HepG2 (cell line): ENCODE measurements around the gene SF3B6. TPM values are rescaled to one million over a fixed set of nuclear protein-coding genes. Genes with fewer than 3 reads are reported as not detected.
A peak's percentile ranks its signal among the peaks of the same experiment; 100 is the strongest.

Experiments
- ATAC-seq: fragments of 200-7000 bp; cut with Tn5 transposase; 3 replicates; pipeline ENCODE4 v1.9.1; 2020; ENCODE audit warnings: mild to moderate bottlenecking, moderate library complexity
- BruUV-seq: library from RNA; stranded (reverse); fragments of 400-500 nt; replicated peaks from 2 replicates; lab custom pipeline; 2021; lab: Mats Ljungman, UMichigan
- CTCF ChIA-PET: fragments of 300-600 bp; formaldehyde crosslinking; extraction: SDS; loops from one replicate; lab custom pipeline; 2021; ENCODE audit warnings: low total read pairs, inconsistent platforms, low intra/inter-chr PET ratio; lab: Yijun Ruan, JAX
- POLR2A ChIA-PET: fragments of 350-600 bp; sonication (Branson Sonifier 250); formaldehyde crosslinking; loops from one replicate; lab custom pipeline; 2020; ENCODE audit warnings: antibody characterized with exemption, inconsistent platforms; lab: Yijun Ruan, JAX
- DNase-seq: peaks from one replicate; pipeline ENCODE4 v3.0.0-alpha.2; 2015; ENCODE audit warnings: low spot score
- FAIRE-seq: peaks from 3 replicates; lab custom pipeline; 2011; peaks lifted over from hg19 to GRCh38; lab: Jason Lieb, UNC
- H2AFZ ChIP-seq: one replicate; pipeline ENCODE4 v1.6.1; 2011; ENCODE audit warnings: low read length, inconsistent platforms
- H3K27ac ChIP-seq: fragments of 300-600 bp; 3 replicates; pipeline ENCODE4 v1.8.0; 2011; ENCODE audit warnings: mixed run types, mild to moderate bottlenecking, mixed read lengths, low read length, inconsistent platforms; ENCODE audit not compliant: insufficient read depth; ENCODE audit errors: extremely low read length
- H3K27me3 ChIP-seq, 2 experiments: fragments of 200-600 bp in 1 of 2; 2 replicates in 1 of 2; 3 replicates in 1 of 2; pipeline versions ENCODE4 v1.6.0 to v1.8.0; 2011; ENCODE audit warnings: low read length in 2 of 2, mild to moderate bottlenecking in 2 of 2, moderate library complexity in 2 of 2, inconsistent platforms in 1 of 2; ENCODE audit not compliant: insufficient read depth in 2 of 2, control insufficient read depth in 1 of 2
- H3K36me3 ChIP-seq, 2 experiments: fragments of 200-600 bp in 1 of 2; replicated peaks in 1 of 2; 2 replicates in 1 of 2; 3 replicates in 1 of 2; pipeline versions ENCODE4 v1.5.1 to v1.8.0; 2011; ENCODE audit warnings: low read length in 2 of 2, inconsistent platforms in 1 of 2; ENCODE audit not compliant: insufficient read depth in 2 of 2, control insufficient read depth in 1 of 2
- H3K4me1 ChIP-seq: 2 replicates; pipeline ENCODE4 v1.5.1; 2012; ENCODE audit warnings: low read length, inconsistent platforms; ENCODE audit not compliant: insufficient read depth
- H3K4me2 ChIP-seq: 2 replicates; pipeline ENCODE4 v1.6.0; 2011; ENCODE audit warnings: low read depth, low read length, inconsistent platforms
- H3K4me3 ChIP-seq, 3 experiments: fragments of 200-600 bp in 1 of 3; sonication (generic), shearing (Covaris generic) in 1 of 3; replicated peaks in 1 of 3; 2 replicates each; pipeline ENCODE4 v1.5.1; 2011 to 2016; ENCODE audit warnings: low read length in 3 of 3, inconsistent platforms in 2 of 3, low read depth in 2 of 3, mild to moderate bottlenecking in 2 of 3, control low read depth in 1 of 3, mixed read lengths in 1 of 3; ENCODE audit not compliant: insufficient read depth in 1 of 3
- H3K79me2 ChIP-seq: one replicate; pipeline ENCODE4 v1.6.1; 2011; ENCODE audit warnings: low read length, inconsistent platforms; ENCODE audit not compliant: insufficient read depth
- H3K9ac ChIP-seq: 2 replicates; pipeline ENCODE4 v1.6.0; 2011; ENCODE audit warnings: mild to moderate bottlenecking, low read depth, low read length, inconsistent platforms; ENCODE audit not compliant: insufficient read depth
- H3K9me3 ChIP-seq: 2 replicates; pipeline ENCODE4 v1.5.1; 2012; ENCODE audit warnings: mild to moderate bottlenecking, low read length
- H4K20me1 ChIP-seq: 2 replicates; pipeline ENCODE4 v1.6.0; 2011; ENCODE audit warnings: inconsistent platforms, mild to moderate bottlenecking, low read length, moderate library complexity; ENCODE audit not compliant: insufficient read depth
- BRD4 ChIP-seq: sonication (generic); formaldehyde crosslinking; IDR thresholded peaks from 2 replicates; pipeline ENCODE4 v1.4.0; 2020; ENCODE audit warnings: missing genetic modification reagents
- MAFG ChIP-seq: sonication (generic); formaldehyde crosslinking; IDR thresholded peaks from 2 replicates; pipeline ENCODE4 v1.5.1; 2020; ENCODE audit warnings: mild to moderate bottlenecking, missing genetic modification reagents
- MED1 ChIP-seq: sonication (generic); formaldehyde crosslinking; IDR thresholded peaks from 2 replicates; pipeline ENCODE4 v1.4.0; 2020; ENCODE audit warnings: missing genetic modification reagents
- PAF1 ChIP-seq: IDR thresholded peaks from 2 replicates; pipeline ENCODE4 v1.6.1; 2016; ENCODE audit warnings: missing genetic modification reagents, missing compliant biosample characterization
- RFXANK ChIP-seq: IDR thresholded peaks from 2 replicates; pipeline ENCODE4 v1.6.1; 2016
- ZFP82 ChIP-seq: sonication (generic); formaldehyde crosslinking; IDR thresholded peaks from 2 replicates; pipeline ENCODE4 v1.5.1; 2020; ENCODE audit warnings: mild to moderate bottlenecking, missing genetic modification reagents, borderline replicate concordance
- ZMYM3 ChIP-seq: sonication (generic); formaldehyde crosslinking; IDR thresholded peaks from 2 replicates; pipeline ENCODE4 v1.5.1; 2020; ENCODE audit warnings: mild to moderate bottlenecking, missing genetic modification reagents
- ZNF253 ChIP-seq: sonication (generic); formaldehyde crosslinking; IDR thresholded peaks from 2 replicates; pipeline ENCODE4 v1.8.0; 2022; ENCODE audit warnings: mild to moderate bottlenecking, missing genetic modification reagents, borderline replicate concordance
- ZNF343 ChIP-seq: sonication (generic); formaldehyde crosslinking; IDR thresholded peaks from 2 replicates; pipeline ENCODE4 v1.4.0; 2020; ENCODE audit warnings: mild to moderate bottlenecking, missing genetic modification reagents
- ZNF383 ChIP-seq: sonication (generic); formaldehyde crosslinking; IDR thresholded peaks from 2 replicates; pipeline ENCODE4 v1.4.0; 2020; ENCODE audit warnings: missing genetic modification reagents, mild to moderate bottlenecking, borderline replicate concordance
- ZNF678 ChIP-seq: sonication (generic); formaldehyde crosslinking; IDR thresholded peaks from 2 replicates; pipeline ENCODE4 v1.4.0; 2020; ENCODE audit warnings: mild to moderate bottlenecking, missing genetic modification reagents
- ZNF75D ChIP-seq: sonication (generic); formaldehyde crosslinking; IDR thresholded peaks from 2 replicates; pipeline ENCODE4 v1.8.1; 2023; ENCODE audit warnings: missing genetic modification reagents, mild to moderate bottlenecking, borderline replicate concordance
- ZNF790 ChIP-seq: sonication (generic); formaldehyde crosslinking; IDR thresholded peaks from 2 replicates; pipeline ENCODE4 v1.8.0; 2022; ENCODE audit warnings: missing genetic modification reagents, mild to moderate bottlenecking, borderline replicate concordance
- ZNF816 ChIP-seq: sonication (generic); formaldehyde crosslinking; IDR thresholded peaks from 2 replicates; pipeline ENCODE4 v1.8.0; 2022; ENCODE audit warnings: missing genetic modification reagents, mild to moderate bottlenecking, borderline replicate concordance
- WGBS: methylation state at CpG from one replicate; pipeline ENCODE4 v1.1.6; 2017; ENCODE audit warnings: low lambda C conversion rate; 5-methylcytosine and 5-hydroxymethylcytosine counted together
- in situ Hi-C: cut with HindIII; loops from 2 replicates; pipeline ENCODE4 v1.10.0; 2017; ENCODE audit warnings: low pct_unique_long_range_greater_than_20kb; ENCODE audit not compliant: extremely low pct_ligation_motif_present
- intact Hi-C: fragments of 100-400 bp; cut with micrococcal nuclease; formaldehyde crosslinking; loops from one replicate; pipeline ENCODE4 v1.10.0; 2022; ENCODE audit not compliant: unreplicated experiment
- polyA plus RNA-seq, 8 experiments: library from polyadenylated mRNA; depleted of rRNA in 3 of 8; stranded (reverse) in 7 of 8; unstranded in 1 of 8; fragments of >200 nt; fragmentation: Illumina TruSeq in 4 of 8; extraction: Trizol in 4 of 8; gene quantifications; 2 replicates each; pipeline versions ENCODE4 v1.2.1 to v1.2.3, GENCODE V29; 2011 to 2016; ENCODE audit warnings: low read depth in 4 of 8, missing spikeins in 1 of 8, mixed read lengths in 1 of 8; ENCODE audit not compliant: insufficient read depth in 1 of 8
- total RNA-seq, 5 experiments: library from RNA; depleted of rRNA; stranded (reverse); fragments of >200 nt; fragmentation: Illumina TruSeq; extraction: Trizol; gene quantifications; 2 replicates each; pipeline ENCODE4 v1.2.3, GENCODE V29; 2016; ENCODE audit warnings: low read depth in 1 of 5
- TF ChIP-seq, protein P1 (sequence below): sonication (generic); formaldehyde crosslinking; IDR thresholded peaks from 2 replicates; pipeline ENCODE4 v1.4.0; 2020; ENCODE audit warnings: mild to moderate bottlenecking, missing genetic modification reagents
- TF ChIP-seq, protein P2 (sequence below): sonication (generic); formaldehyde crosslinking; IDR thresholded peaks from 2 replicates; pipeline ENCODE4 v1.4.0; 2020; ENCODE audit warnings: missing genetic modification reagents, mild to moderate bottlenecking, borderline replicate concordance

The SF3B6 gene
- total and polyA plus RNA-seq, 2 of the 13 experiments (the other 11 are each of a cell fraction or from before 2014, with no cell fraction given): 177 to 182 TPM

DNA sequence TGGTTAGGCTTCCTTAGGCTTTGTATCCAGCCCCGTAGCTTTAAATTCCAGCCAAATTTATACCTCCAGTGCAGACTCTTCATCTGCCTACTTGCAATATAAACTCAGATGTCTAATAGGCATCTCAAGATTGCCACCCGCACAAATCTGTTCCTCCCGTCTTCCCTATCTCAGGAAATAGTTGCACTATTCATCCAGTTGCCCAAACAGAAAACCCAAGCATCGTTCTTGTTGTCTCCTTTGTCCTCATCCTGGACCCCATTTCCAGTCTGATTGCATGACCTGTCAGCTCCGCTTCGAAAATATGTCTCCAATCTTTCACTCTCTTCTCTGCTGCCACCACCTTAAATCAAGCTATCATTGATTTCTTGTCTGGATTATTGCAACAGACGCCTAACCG lies 24.3 kb downstream of the SF3B6 start (continued):
- TF ChIP-seq MAFG (CRISPR knock-in tag): no peak
- TF ChIP-seq, protein P1, sequence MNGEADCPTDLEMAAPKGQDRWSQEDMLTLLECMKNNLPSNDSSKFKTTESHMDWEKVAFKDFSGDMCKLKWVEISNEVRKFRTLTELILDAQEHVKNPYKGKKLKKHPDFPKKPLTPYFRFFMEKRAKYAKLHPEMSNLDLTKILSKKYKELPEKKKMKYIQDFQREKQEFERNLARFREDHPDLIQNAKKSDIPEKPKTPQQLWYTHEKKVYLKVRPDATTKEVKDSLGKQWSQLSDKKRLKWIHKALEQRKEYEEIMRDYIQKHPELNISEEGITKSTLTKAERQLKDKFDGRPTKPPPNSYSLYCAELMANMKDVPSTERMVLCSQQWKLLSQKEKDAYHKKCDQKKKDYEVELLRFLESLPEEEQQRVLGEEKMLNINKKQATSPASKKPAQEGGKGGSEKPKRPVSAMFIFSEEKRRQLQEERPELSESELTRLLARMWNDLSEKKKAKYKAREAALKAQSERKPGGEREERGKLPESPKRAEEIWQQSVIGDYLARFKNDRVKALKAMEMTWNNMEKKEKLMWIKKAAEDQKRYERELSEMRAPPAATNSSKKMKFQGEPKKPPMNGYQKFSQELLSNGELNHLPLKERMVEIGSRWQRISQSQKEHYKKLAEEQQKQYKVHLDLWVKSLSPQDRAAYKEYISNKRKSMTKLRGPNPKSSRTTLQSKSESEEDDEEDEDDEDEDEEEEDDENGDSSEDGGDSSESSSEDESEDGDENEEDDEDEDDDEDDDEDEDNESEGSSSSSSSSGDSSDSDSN (CRISPR knock-in tag): 0 out of 2 replicates have a peak, but pooled peaks have one; percentile 32
- TF ChIP-seq ZNF790 (CRISPR knock-in tag): 0 out of 2 replicates have a peak, but pooled peaks have one; percentile 58

DNA sequence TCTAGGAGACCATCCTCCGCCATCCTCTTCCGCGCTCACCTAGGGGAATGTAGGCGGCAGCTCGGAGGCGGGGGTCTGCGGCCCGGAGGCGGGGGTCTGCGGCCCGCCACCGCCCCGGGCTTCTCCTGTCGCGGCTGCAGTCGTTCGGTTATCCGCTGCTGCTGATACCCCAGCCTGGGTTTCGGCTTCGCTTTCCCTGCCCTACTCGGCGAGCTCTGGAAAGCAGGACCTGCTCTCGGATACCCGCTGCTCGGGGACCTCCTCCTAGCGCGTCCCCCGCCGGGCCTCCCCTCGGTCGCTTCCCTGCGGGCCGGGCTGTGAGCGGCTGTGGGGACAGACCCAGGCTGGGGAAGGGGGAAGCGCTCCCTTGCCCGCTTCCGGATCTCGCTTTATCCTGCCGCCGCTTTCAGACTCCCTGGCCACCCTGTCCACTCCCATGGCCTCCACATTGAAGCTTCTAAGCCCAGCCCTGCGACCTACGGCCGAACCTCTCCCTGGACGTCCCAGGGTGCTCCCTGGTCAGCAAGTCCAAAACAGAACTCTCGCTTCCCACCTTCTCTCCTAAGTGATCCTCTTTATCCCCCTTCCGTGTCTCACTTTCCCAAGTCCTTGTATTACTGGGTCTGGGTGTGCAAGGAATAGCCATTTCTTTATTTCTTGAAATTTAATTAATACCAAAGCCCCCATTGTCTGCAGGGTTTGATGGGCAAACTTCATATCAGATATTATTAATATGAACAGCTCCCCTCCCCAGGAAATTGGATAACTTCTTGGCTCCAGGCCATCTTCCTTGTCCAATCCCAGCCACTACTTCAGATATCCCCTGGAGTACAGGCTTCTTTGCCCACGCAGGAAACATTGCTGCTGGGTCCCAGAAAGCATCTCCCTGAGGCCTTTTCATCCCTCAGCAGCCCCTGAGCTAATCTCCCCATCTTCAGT lies 25.8 kb downstream of the SF3B6 start:
- peak overlapping the region; percentile 92 to 95 (median 94) for H3K4me3 ChIP-seq
- peak overlapping the region; percentile 45 for H3K27ac ChIP-seq
- FAIRE-seq (no peak), ATAC-seq (peak; percentile 23), DNase-seq (peak; percentile 28)
- 3% methylated on average over 17 of the region's 47 CpGs for WGBS
- intact Hi-C loops (no loop called here), in situ Hi-C loops (no loop called here)
- H3K9me3 ChIP-seq: no peaks in the 10 kb centered on the region
- BruUV-seq: no TSS peak
- peaks cover 61% of the 10 kb centered on the region for H3K4me1 ChIP-seq
- H3K9ac ChIP-seq: peak overlapping the region; percentile 77
- CTCF ChIA-PET: no interaction called here
- peaks cover 0 to 2% of the 10 kb centered on the region in 2 experiments; a peak in 3 of 5 replicates for H3K36me3 ChIP-seq
- POLR2A ChIA-PET: interaction anchor here (1.0 to 5.4 kb wide), 12 partner anchors 10 to 123 kb away, joined by 3 to 76 read pairs (median 6); partner anchors contain the start of genes ATAD2B, SF3B6 and TP53I3
- no peaks in the 10 kb centered on the region; a peak in 2 of 5 replicates for H3K27me3 ChIP-seq
- no peak overlapping the region for H2AFZ ChIP-seq
- H3K4me2 ChIP-seq: peak overlapping the region; percentile 82
- peaks cover 23% of the 10 kb centered on the region for H3K79me2 ChIP-seq
- no peaks in the 10 kb centered on the region for H4K20me1 ChIP-seq
- TF ChIP-seq ZFP82 (0 out of 2 replicates have a peak, but pooled peaks have one; percentile 24), ZMYM3 (CRISPR knock-in tag) (0 out of 2 replicates have a peak, but pooled peaks have one; percentile 10), MED1 (CRISPR knock-in tag) (peak; percentile 13; the same call in 1 of the 2 replicates), ZNF343 (CRISPR knock-in tag) (0 out of 2 replicates have a peak, but pooled peaks have one; percentile 13), RFXANK (no peak), ZNF816 (CRISPR knock-in tag) (0 out of 2 replicates have a peak, but pooled peaks have one; percentile 10), ZNF253 (CRISPR knock-in tag) (0 out of 2 replicates have a peak, but pooled peaks have one; percentile 34), ZNF678 (no peak), ZNF383 (no peak), BRD4 (CRISPR knock-in tag) (no peak), PAF1 (CRISPR knock-in tag) (no peak), ZNF75D (CRISPR knock-in tag) (no peak)
- TF ChIP-seq, protein P2, sequence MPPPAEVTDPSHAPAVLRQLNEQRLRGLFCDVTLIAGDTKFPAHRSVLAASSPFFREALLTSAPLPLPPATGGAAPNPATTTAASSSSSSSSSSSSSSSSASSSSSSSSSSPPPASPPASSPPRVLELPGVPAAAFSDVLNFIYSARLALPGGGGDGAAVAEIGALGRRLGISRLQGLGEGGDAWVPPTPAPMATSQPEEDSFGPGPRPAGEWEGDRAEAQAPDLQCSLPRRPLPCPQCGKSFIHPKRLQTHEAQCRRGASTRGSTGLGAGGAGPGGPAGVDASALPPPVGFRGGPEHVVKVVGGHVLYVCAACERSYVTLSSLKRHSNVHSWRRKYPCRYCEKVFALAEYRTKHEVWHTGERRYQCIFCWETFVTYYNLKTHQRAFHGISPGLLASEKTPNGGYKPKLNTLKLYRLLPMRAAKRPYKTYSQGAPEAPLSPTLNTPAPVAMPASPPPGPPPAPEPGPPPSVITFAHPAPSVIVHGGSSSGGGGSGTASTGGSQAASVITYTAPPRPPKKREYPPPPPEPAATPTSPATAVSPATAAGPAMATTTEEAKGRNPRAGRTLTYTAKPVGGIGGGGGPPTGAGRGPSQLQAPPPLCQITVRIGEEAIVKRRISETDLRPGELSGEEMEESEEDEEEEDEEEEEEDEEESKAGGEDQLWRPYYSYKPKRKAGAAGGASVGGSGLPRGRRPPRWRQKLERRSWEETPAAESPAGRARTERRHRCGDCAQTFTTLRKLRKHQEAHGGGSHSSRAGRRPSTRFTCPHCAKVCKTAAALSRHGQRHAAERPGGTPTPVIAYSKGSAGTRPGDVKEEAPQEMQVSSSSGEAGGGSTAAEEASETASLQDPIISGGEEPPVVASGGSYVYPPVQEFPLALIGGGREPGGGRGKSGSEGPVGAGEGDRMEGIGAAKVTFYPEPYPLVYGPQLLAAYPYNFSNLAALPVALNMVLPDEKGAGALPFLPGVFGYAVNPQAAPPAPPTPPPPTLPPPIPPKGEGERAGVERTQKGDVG (CRISPR knock-in tag): 0 out of 2 replicates have a peak, but pooled peaks have one; percentile 11
